Neuronal stem cell (in vitro differentiated cells): ENCODE data around the gene C2CD3.

ENCODE experiments used
- DNase-seq: peaks from one replicate; pipeline ENCODE4 v3.0.0-alpha.2; 2013; ENCODE audit warnings: low spot score
- H2AFZ ChIP-seq: one replicate; pipeline ENCODE4 v1.6.1; 2013; ENCODE audit warnings: mild to moderate bottlenecking, low read length, inconsistent platforms
- H2AK5ac ChIP-seq: 2 replicates; pipeline ENCODE4 v1.6.1; 2013; ENCODE audit warnings: low read depth, mild to moderate bottlenecking, inconsistent platforms, low read length, moderate library complexity, mixed read lengths
- H2BK120ac ChIP-seq: 2 replicates; pipeline ENCODE4 v1.6.1; 2013; ENCODE audit warnings: low read depth, mild to moderate bottlenecking, inconsistent platforms, low read length, moderate library complexity, mixed read lengths
- H2BK12ac ChIP-seq: one replicate; pipeline ENCODE4 v1.6.1; 2013; ENCODE audit warnings: low read length, inconsistent platforms
- H2BK15ac ChIP-seq: 2 replicates; pipeline ENCODE4 v1.6.1; 2013; ENCODE audit warnings: mild to moderate bottlenecking, low read length, inconsistent platforms, mixed read lengths
- H2BK5ac ChIP-seq: one replicate; pipeline ENCODE4 v1.6.1; 2013; ENCODE audit warnings: inconsistent platforms, mild to moderate bottlenecking, low read length, moderate library complexity
- H3K14ac ChIP-seq: one replicate; pipeline ENCODE4 v1.6.1; 2013; ENCODE audit warnings: low read length, inconsistent platforms
- H3K18ac ChIP-seq: 2 replicates; pipeline ENCODE4 v1.6.1; 2013; ENCODE audit warnings: low read length, inconsistent platforms
- H3K23ac ChIP-seq: 2 replicates; pipeline ENCODE4 v1.6.1; 2013; ENCODE audit warnings: low read depth, mild to moderate bottlenecking, mixed read lengths, low read length, inconsistent platforms; ENCODE audit not compliant: poor library complexity
- H3K27ac ChIP-seq: replicated peaks from 3 replicates; pipeline ENCODE4 v1.5.1; 2013; ENCODE audit warnings: low read length, inconsistent platforms
- H3K27me3 ChIP-seq, 3 experiments: 2 replicates each; pipeline ENCODE4 v1.6.1; 2013; ENCODE audit warnings: low read length in 3 of 3, mild to moderate bottlenecking in 2 of 3, inconsistent platforms in 1 of 3, low read depth in 1 of 3, mixed read lengths in 1 of 3, moderate library complexity in 1 of 3; ENCODE audit not compliant: control insufficient read depth in 3 of 3, insufficient read depth in 3 of 3
- H3K36me3 ChIP-seq, 2 donors: replicated peaks in 1 of 2; 2 replicates each; pipeline ENCODE4 v1.6.1; 2013; ENCODE audit warnings: low read length in 2 of 2; ENCODE audit not compliant: control insufficient read depth in 2 of 2, insufficient read depth in 2 of 2
- H3K4ac ChIP-seq: 2 replicates; pipeline ENCODE4 v1.6.1; 2013; ENCODE audit warnings: inconsistent platforms, mild to moderate bottlenecking, low read length, moderate library complexity
- H3K4me1 ChIP-seq, 2 donors: 1 replicate in 1 of 2; 2 replicates in 1 of 2; pipeline ENCODE4 v1.6.1; 2013; ENCODE audit warnings: low read length in 2 of 2, low read depth in 1 of 2; ENCODE audit not compliant: control insufficient read depth in 2 of 2, insufficient read depth in 1 of 2
- H3K4me2 ChIP-seq: one replicate; pipeline ENCODE4 v1.6.1; 2013; ENCODE audit warnings: mild to moderate bottlenecking, low read length, inconsistent platforms; ENCODE audit not compliant: insufficient read depth, poor library complexity, severe bottlenecking
- H3K4me3 ChIP-seq, 2 donors: 2 replicates each; pipeline ENCODE4 v1.5.1; 2013; ENCODE audit warnings: low read length in 2 of 2, mild to moderate bottlenecking in 2 of 2, inconsistent platforms in 1 of 2, moderate library complexity in 1 of 2
- H3K79me1 ChIP-seq: one replicate; pipeline ENCODE4 v1.6.1; 2013; ENCODE audit warnings: low read depth, mild to moderate bottlenecking, inconsistent platforms, low read length, moderate library complexity
- H3K9ac ChIP-seq: one replicate; pipeline ENCODE4 v1.6.1; 2013; ENCODE audit warnings: mild to moderate bottlenecking, low read depth, low read length, inconsistent platforms; ENCODE audit not compliant: poor library complexity
- H3K9me3 ChIP-seq, 2 donors: replicated peaks in 1 of 2; 2 replicates each; pipeline versions ENCODE3 to v1.6.1; 2013; ENCODE audit warnings: low read length in 2 of 2, mild to moderate bottlenecking in 2 of 2, inconsistent platforms in 1 of 2, low read depth in 1 of 2, mixed read lengths in 1 of 2, moderate library complexity in 1 of 2; ENCODE audit not compliant: control insufficient read depth in 2 of 2, insufficient read depth in 1 of 2
- H4K8ac ChIP-seq: one replicate; pipeline ENCODE4 v1.6.1; 2013; ENCODE audit warnings: low read depth, mild to moderate bottlenecking, inconsistent platforms, low read length, moderate library complexity
- H4K91ac ChIP-seq: one replicate; pipeline ENCODE4 v1.6.1; 2013; ENCODE audit warnings: low read length, low read depth, mild to moderate bottlenecking, inconsistent platforms; ENCODE audit not compliant: poor library complexity
- WGBS, 2 donors: extraction: QIAGEN DNeasy Blood & Tissue Kit; methylation state at CpG; one replicate each; pipeline ENCODE4 v1.1.7; 2013; ENCODE audit warnings: missing lambda C conversion rate in 2 of 2, mixed read lengths in 1 of 2; ENCODE audit not compliant: insufficient read length in 2 of 2, insufficient replicate concordance in 1 of 2; ENCODE audit errors: extremely low coverage in 2 of 2; 5-methylcytosine and 5-hydroxymethylcytosine counted together

C2CD3 gene

GRCh38 chr11:74208507-74208906, 37.7 kb upstream of the C2CD3 start:
- Histone ChIP-seq H2AFZ (no peak overlapping the region), H2BK5ac (no peak overlapping the region), H3K4me2 (no peak overlapping the region), H3K9ac (no peak overlapping the region), H3K9me3 (peaks cover 0 to 6% of the 10 kb centered on the region in 2 donors), H3K36me3 (peaks cover 3 to 96% of the 10 kb centered on the region in 2 donors), H3K27me3 (no peaks in the 10 kb centered on the region), H2BK120ac (no peak overlapping the region), H3K23ac (no peak overlapping the region), H3K14ac (no peak overlapping the region), H4K91ac (no peak overlapping the region), H2BK12ac (no peak overlapping the region), H4K8ac (no peak overlapping the region), H3K4ac (no peak overlapping the region), H3K18ac (no peak overlapping the region), H2AK5ac (no peak overlapping the region), H3K4me3 (no peak overlapping the region), H2BK15ac (no peak overlapping the region), H3K79me1 (no peaks in the 10 kb centered on the region), H3K4me1 (no peaks in the 10 kb centered on the region), H3K27ac (no peak overlapping the region)
- no peak for DNase-seq

DNA sequence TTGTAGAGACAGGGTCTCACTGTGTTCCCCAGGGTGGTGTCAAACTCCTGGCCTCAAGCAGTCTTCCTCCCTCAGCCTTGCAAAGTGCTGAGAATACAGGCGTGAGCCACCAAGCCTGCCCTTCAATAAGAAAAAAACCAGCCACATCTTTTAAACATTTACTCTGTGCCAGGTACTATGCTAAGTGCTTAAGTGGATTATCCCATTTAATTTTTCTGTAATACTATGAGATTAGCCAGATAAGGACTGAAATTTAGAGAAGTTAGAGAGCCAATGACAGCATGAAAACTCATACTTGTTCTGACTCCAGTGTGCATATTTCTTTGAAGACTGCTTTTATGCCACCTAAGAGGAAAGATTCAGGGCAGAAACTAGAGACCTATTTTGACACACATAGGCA, 35.9 kb upstream of the C2CD3 start:
- no CpG with 5 or more reads among the region's 1 CpG for WGBS, 2 donors

GRCh38 chr11:74205181-74205580, 34.4 kb upstream of the C2CD3 start:
- Histone ChIP-seq H3K18ac (no peak overlapping the region), H3K9ac (no peak overlapping the region), H3K4ac (no peak overlapping the region), H3K9me3 (no peaks in the 10 kb centered on the region), H4K91ac (no peak overlapping the region), H3K4me3 (no peak overlapping the region), H2BK120ac (no peak overlapping the region), H3K4me2 (no peak overlapping the region), H4K8ac (no peak overlapping the region), H2BK15ac (no peak overlapping the region), H3K23ac (no peak overlapping the region), H3K14ac (no peak overlapping the region), H3K4me1 (no peaks in the 10 kb centered on the region), H3K79me1 (no peaks in the 10 kb centered on the region), H3K27me3 (no peaks in the 10 kb centered on the region), H2BK12ac (no peak overlapping the region), H2AFZ (no peak overlapping the region), H3K27ac (no peak overlapping the region), H3K36me3 (peaks cover 3 to 64% of the 10 kb centered on the region in 2 donors), H2BK5ac (no peak overlapping the region), H2AK5ac (no peak overlapping the region)
- DNase-seq: no peak
- no CpG with 5 or more reads among the region's 1 CpG for WGBS, 2 donors

More for the DNA sequence above, 35.9 kb upstream of the C2CD3 start:
- Histone ChIP-seq H3K14ac (no peak overlapping the region), H2BK12ac (no peak overlapping the region), H3K4me1 (no peaks in the 10 kb centered on the region), H3K23ac (no peak overlapping the region), H3K4me3 (no peak overlapping the region), H3K9ac (no peak overlapping the region), H3K79me1 (no peaks in the 10 kb centered on the region), H4K91ac (no peak overlapping the region), H3K27ac (no peak overlapping the region), H2BK5ac (no peak overlapping the region), H2AK5ac (no peak overlapping the region), H3K18ac (no peak overlapping the region), H3K4ac (no peak overlapping the region), H3K36me3 (peaks cover 3 to 79% of the 10 kb centered on the region in 2 donors), H3K27me3 (no peaks in the 10 kb centered on the region), H2AFZ (no peak overlapping the region), H2BK15ac (no peak overlapping the region), H3K4me2 (no peak overlapping the region), H2BK120ac (no peak overlapping the region), H3K9me3 (no peaks in the 10 kb centered on the region), H4K8ac (no peak overlapping the region)
- DNase-seq: no peak

- Histone ChIP-seq H3K79me1 (no peaks in the 10 kb centered on the region), H2AFZ (no peak overlapping the region), H3K14ac (no peak overlapping the region), H4K91ac (no peak overlapping the region), H3K4me1 (no peaks in the 10 kb centered on the region), H3K18ac (no peak overlapping the region), H3K23ac (no peak overlapping the region), H2BK12ac (no peak overlapping the region), H2BK120ac (no peak overlapping the region), H4K8ac (no peak overlapping the region), H2BK5ac (no peak overlapping the region), H3K36me3 (peaks cover 3 to 59% of the 10 kb centered on the region in 2 donors), H3K9me3 (peaks cover 0 to under 1% of the 10 kb centered on the region in 2 donors), H3K27me3 (no peaks in the 10 kb centered on the region), H2BK15ac (no peak overlapping the region), H3K4me2 (no peak overlapping the region), H3K9ac (no peak overlapping the region), H3K4me3 (no peak overlapping the region), H3K27ac (no peak overlapping the region), H3K4ac (no peak overlapping the region), H2AK5ac (no peak overlapping the region)
- 100% methylated on average over 1 of the region's 1 CpG; no CpG with 5 or more reads in 1 of the 2 donors for WGBS, 2 donors
- no peak for DNase-seq
Observed at GRCh38 chr11:74204701-74205100, 33.9 kb upstream of the C2CD3 start.
